ENCODE results near the gene SKIC8. TPM values are rescaled to one million over a fixed set of nuclear protein-coding genes. Genes with fewer than 3 reads are reported as not detected.
A peak's percentile ranks its signal among the peaks of the same experiment; 100 is the strongest.

The SKIC8 gene
- polyA plus RNA-seq, 4 donors: 45.9 to 68.0 (median 58.6) TPM

DNA sequence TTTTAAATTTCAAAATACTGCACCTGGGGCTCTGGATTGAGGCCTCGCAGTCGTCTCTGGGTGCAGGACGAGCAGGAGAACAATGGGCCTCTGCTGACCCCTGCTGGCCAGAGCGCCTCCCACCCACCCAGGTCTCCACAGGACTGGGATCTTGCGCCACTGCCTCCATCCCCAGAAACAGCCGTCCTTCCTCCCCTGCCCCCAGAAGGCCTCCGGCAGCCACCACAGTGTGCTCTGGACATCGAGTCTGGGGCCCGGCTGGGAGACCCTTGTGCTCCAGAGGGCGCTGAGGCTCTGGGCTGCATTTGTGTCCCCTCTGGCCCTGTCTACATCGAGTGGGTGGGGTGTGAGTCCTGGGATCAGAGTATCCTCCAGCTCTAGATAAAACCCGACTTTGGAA lies 58.4 kb downstream of the SKIC8 start:
- no peaks in the 10 kb centered on the region for H3K9me3 ChIP-seq (ENCODE audit: control insufficient read depth in 2 of 2, insufficient read depth in 1 of 2, low read depth in 1 of 2, low read length in 1 of 2)
- H3K27ac ChIP-seq (ENCODE audit: low read depth in 1 of 3, low read length in 2 of 3): no peak overlapping the region
- no peak overlapping the region for H3K4me3 ChIP-seq (ENCODE audit: low read depth in 1 of 3, low read length in 3 of 3)
- WGBS, 3 donors: 5 to 12% (median 7%) methylated on average over 12 of the region's 12 CpGs
- FAIRE-seq (no peak), DNase-seq (peak; percentile 81 to 86)
- peaks cover 3 to 30% (median 3%) of the 10 kb centered on the region in 3 donors for H3K4me1 ChIP-seq (ENCODE audit: control insufficient read depth in 3 of 3, insufficient read depth in 2 of 3, low read depth in 1 of 3, low read length in 2 of 3)
- no peaks in the 10 kb centered on the region for H3K36me3 ChIP-seq (ENCODE audit: control insufficient read depth in 3 of 3, insufficient read depth in 2 of 3, low read depth in 1 of 3, low read length in 3 of 3)
- no peaks in the 10 kb centered on the region for H3K27me3 ChIP-seq (ENCODE audit: control insufficient read depth in 3 of 3, insufficient read depth in 3 of 3, low read length in 3 of 3)

DNA sequence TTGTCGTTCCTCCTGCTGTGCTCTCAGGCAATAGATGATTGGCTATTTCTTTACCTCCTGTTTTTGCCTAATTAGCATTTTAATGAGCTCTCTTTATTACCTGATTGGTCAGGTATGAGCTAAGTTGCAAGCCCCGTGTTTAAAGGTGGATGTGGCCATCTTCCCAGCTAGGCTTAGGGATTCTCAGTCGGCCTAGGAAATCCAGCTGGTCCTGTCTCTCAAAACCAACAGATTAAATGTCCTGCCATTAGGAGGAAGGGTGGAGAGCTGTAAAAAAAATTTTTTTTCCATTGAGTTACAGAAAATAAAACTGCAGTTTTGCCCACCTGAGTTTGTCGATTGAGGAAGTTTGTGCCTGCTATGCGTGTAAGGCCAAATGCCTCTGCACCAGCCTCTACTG lies 59.6 kb downstream of the SKIC8 start:
- no peaks in the 10 kb centered on the region for H3K9me3 ChIP-seq (ENCODE audit: control insufficient read depth in 2 of 2, insufficient read depth in 1 of 2, low read depth in 1 of 2, low read length in 1 of 2)
- H3K27me3 ChIP-seq (ENCODE audit: control insufficient read depth in 3 of 3, insufficient read depth in 3 of 3, low read length in 3 of 3): no peaks in the 10 kb centered on the region
- 76 to 86% (median 84%) methylated on average over 5 of the region's 5 CpGs for WGBS, 3 donors
- H3K4me3 ChIP-seq (ENCODE audit: low read depth in 1 of 3, low read length in 3 of 3): no peak overlapping the region
- DNase-seq: no peak
- peaks cover 3 to 30% (median 3%) of the 10 kb centered on the region in 3 donors for H3K4me1 ChIP-seq (ENCODE audit: control insufficient read depth in 3 of 3, insufficient read depth in 2 of 3, low read depth in 1 of 3, low read length in 2 of 3)
- no peak for FAIRE-seq
- no peak overlapping the region for H3K27ac ChIP-seq (ENCODE audit: low read depth in 1 of 3, low read length in 2 of 3)
- no peaks in the 10 kb centered on the region for H3K36me3 ChIP-seq (ENCODE audit: control insufficient read depth in 3 of 3, insufficient read depth in 2 of 3, low read depth in 1 of 3, low read length in 3 of 3)

DNA sequence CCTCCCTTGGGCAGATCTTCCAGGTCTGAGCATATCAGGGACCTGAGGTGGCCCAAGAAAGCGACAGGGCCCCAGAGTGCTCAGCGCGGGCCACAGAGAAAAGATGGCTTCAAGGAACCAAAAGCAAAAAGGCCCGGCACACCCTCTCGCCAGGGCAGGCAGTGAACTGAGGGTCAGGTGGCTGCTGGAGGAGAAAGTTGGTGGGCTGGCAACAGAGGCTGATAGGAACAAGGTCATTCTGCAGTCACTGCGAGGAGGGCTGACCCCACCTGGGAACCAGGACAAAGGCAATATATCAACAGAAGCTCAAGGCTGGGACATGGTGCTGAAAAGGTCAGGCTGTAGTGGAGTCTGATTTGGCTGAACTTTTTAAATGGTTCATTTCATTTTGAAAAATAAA lies 62.3 kb downstream of the SKIC8 start:
- 73 to 89% (median 78%) methylated on average over 6 of the region's 6 CpGs for WGBS, 3 donors
- FAIRE-seq: no peak
- no peaks in the 10 kb centered on the region for H3K9me3 ChIP-seq (ENCODE audit: control insufficient read depth in 2 of 2, insufficient read depth in 1 of 2, low read depth in 1 of 2, low read length in 1 of 2)

DNA sequence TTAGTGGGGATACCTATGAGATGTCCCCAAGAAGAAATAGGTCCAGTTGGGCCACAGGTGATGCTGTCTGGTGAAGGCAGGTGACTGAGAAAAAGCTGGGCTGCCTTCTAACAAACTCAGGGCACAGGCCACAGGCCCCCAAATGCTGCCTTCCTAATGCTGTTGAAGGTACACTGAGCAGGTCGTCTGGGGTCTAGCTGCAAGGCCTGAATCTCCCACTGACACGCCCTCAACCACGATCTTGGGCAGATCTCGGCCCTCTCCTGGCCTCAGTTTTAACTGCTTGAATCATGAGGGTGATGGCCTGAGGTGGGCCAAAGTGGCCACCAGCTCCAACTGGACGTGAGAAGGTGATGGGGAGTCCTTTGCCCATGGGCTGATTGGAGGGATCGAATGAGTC lies 62.9 kb downstream of the SKIC8 start:
- Histone ChIP-seq H3K4me3 (ENCODE audit: low read depth in 1 of 3, low read length in 3 of 3) (no peak overlapping the region), H3K27ac (ENCODE audit: low read depth in 1 of 3, low read length in 2 of 3) (no peak overlapping the region), H3K27me3 (ENCODE audit: control insufficient read depth in 3 of 3, insufficient read depth in 3 of 3, low read length in 3 of 3) (no peaks in the 10 kb centered on the region), H3K36me3 (ENCODE audit: control insufficient read depth in 3 of 3, insufficient read depth in 2 of 3, low read depth in 1 of 3, low read length in 3 of 3) (no peaks in the 10 kb centered on the region), H3K9me3 (ENCODE audit: control insufficient read depth in 2 of 2, insufficient read depth in 1 of 2, low read depth in 1 of 2, low read length in 1 of 2) (no peaks in the 10 kb centered on the region), H3K4me1 (ENCODE audit: control insufficient read depth in 3 of 3, insufficient read depth in 2 of 3, low read depth in 1 of 3, low read length in 2 of 3) (no peaks in the 10 kb centered on the region)
- DNase-seq (no peak), FAIRE-seq (no peak)
- 89 to 90% (median 89%) methylated on average over 6 of the region's 6 CpGs for WGBS, 3 donors

More for the DNA sequence above, 62.3 kb downstream of the SKIC8 start:
- no peak overlapping the region for H3K27ac ChIP-seq (ENCODE audit: low read depth in 1 of 3, low read length in 2 of 3)
- no peaks in the 10 kb centered on the region for H3K27me3 ChIP-seq (ENCODE audit: control insufficient read depth in 3 of 3, insufficient read depth in 3 of 3, low read length in 3 of 3)
- no peak for DNase-seq
- no peak overlapping the region for H3K4me3 ChIP-seq (ENCODE audit: low read depth in 1 of 3, low read length in 3 of 3)
- H3K36me3 ChIP-seq (ENCODE audit: control insufficient read depth in 3 of 3, insufficient read depth in 2 of 3, low read depth in 1 of 3, low read length in 3 of 3): no peaks in the 10 kb centered on the region
- peaks cover 0 to 4% (median 0%) of the 10 kb centered on the region in 3 donors for H3K4me1 ChIP-seq (ENCODE audit: control insufficient read depth in 3 of 3, insufficient read depth in 2 of 3, low read depth in 1 of 3, low read length in 2 of 3)

DNA sequence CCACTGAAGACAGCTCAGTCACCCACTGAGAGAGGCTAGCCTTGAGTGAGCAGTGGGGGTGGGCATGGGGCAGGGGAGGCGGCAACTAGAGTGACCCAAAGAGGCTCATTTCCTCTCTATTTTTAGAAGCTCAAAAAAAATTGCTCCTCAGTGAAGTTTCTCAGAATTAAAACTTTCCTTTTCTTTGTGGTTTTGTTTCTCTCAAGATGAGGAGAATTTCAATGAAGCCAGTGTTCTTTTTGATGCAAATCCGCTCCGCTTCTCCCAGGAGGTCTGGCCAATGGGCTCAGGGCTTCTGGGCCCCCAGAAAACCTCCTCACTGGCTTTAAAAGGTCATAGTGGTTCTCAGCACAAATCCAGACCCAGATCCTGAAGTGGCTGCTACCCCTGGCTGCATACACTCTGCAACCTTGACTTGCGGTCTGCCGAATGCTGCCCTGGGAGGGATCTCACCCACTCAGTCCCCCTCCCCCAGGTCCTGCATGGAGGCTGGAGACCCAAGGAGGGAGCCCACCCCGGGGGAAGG lies 64.8 kb downstream of the SKIC8 start, which contains the start of gene ACSBG1:
Gene ACSBG1 (minus strand): TSS at position 51 of the 526 bp plus-strand sequence. CDS start 64 bp downstream, outside the sequence.
- WGBS, 3 donors: 63 to 85% (median 70%) methylated on average over 6 of the region's 6 CpGs
- H3K27me3 ChIP-seq (ENCODE audit: control insufficient read depth in 3 of 3, insufficient read depth in 3 of 3, low read length in 3 of 3): no peaks in the 10 kb centered on the region
- no peak for DNase-seq
- H3K27ac ChIP-seq (ENCODE audit: low read depth in 1 of 3, low read length in 2 of 3): no peak within 1 kb of the TSS
- no peaks in the 10 kb centered on the region for H3K9me3 ChIP-seq (ENCODE audit: control insufficient read depth in 2 of 2, insufficient read depth in 1 of 2, low read depth in 1 of 2, low read length in 1 of 2)
- FAIRE-seq: no peak
- no peaks in the 10 kb centered on the region for H3K4me1 ChIP-seq (ENCODE audit: control insufficient read depth in 3 of 3, insufficient read depth in 2 of 3, low read depth in 1 of 3, low read length in 2 of 3)
- H3K36me3 ChIP-seq (ENCODE audit: control insufficient read depth in 3 of 3, insufficient read depth in 2 of 3, low read depth in 1 of 3, low read length in 3 of 3): no peaks in the 10 kb centered on the region
- H3K4me3 ChIP-seq (ENCODE audit: low read depth in 1 of 3, low read length in 3 of 3): no peak within 1 kb of the TSS

DNA sequence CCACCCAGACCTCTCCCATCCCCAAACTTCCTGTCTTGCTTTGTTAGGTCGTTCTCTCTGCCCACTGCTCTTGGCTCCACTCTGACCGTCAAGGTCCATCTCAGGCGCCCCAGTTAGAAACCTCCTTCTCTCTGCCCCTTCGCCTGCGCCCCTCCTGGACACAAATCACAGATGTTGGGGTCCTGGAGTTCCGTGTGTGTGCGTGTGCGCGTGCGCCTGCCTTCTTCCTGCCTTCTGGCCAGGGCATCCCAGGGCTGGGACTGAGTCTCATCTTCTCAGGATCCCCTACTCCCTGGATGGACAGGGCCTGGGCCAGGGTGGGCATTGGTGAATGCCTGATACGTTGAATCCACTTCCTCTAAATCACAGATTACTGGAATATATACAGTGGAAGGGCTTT lies 65.9 kb downstream of the SKIC8 start:
- Histone ChIP-seq H3K4me1 (ENCODE audit: control insufficient read depth in 3 of 3, insufficient read depth in 2 of 3, low read depth in 1 of 3, low read length in 2 of 3) (no peaks in the 10 kb centered on the region), H3K27ac (ENCODE audit: low read depth in 1 of 3, low read length in 2 of 3) (no peak overlapping the region), H3K9me3 (ENCODE audit: control insufficient read depth in 2 of 2, insufficient read depth in 1 of 2, low read depth in 1 of 2, low read length in 1 of 2) (no peaks in the 10 kb centered on the region), H3K36me3 (ENCODE audit: control insufficient read depth in 3 of 3, insufficient read depth in 2 of 3, low read depth in 1 of 3, low read length in 3 of 3) (no peaks in the 10 kb centered on the region), H3K4me3 (ENCODE audit: low read depth in 1 of 3, low read length in 3 of 3) (no peak overlapping the region), H3K27me3 (ENCODE audit: control insufficient read depth in 3 of 3, insufficient read depth in 3 of 3, low read length in 3 of 3) (no peaks in the 10 kb centered on the region)
- 76 to 78% (median 78%) methylated on average over 11 of the region's 11 CpGs for WGBS, 3 donors
- FAIRE-seq: no peak
- no peak for DNase-seq

Other genes with a start within 250 kb of the SKIC8 start
- gene TBC1D2B, start 221.9 kb downstream of the SKIC8 start, polyA plus RNA-seq: 10 to 100 TPM in 2 of 4 donors, 1 to 10 TPM in 2; 7.6 to 44.4 (median 11.9) TPM
- gene SH2D7, start 207.0 kb downstream of the SKIC8 start, polyA plus RNA-seq: 1 to 10 TPM; 1.7 to 3.8 (median 2.7) TPM
- 100 to 1,000 TPM in 1 of 4 donors, 10 to 100 TPM in 3; 12.7 to 143 (median 52.5) TPM for gene CIB2, start 168.2 kb downstream of the SKIC8 start, polyA plus RNA-seq
- 10 to 100 TPM; 85.9 to 97.5 (median 92.8) TPM for gene IDH3A, start 150.2 kb downstream of the SKIC8 start, polyA plus RNA-seq
- under 1 TPM; 0.54 to 0.67 (median 0.55) TPM for gene ACSBG1, start 65.0 kb downstream of the SKIC8 start, polyA plus RNA-seq
- 10 to 100 TPM; 10.7 to 24.3 (median 15.0) TPM for gene DNAJA4, start 35.0 kb downstream of the SKIC8 start, polyA plus RNA-seq
- gene CRABP1, start 40.7 kb upstream of the SKIC8 start, polyA plus RNA-seq: 10 to 100 TPM in 2 of 4 donors, not detected in 2; 10.4 to 16.0 TPM
- 10 to 100 TPM; 12.4 to 63.6 (median 15.3) TPM for gene IREB2, start 138.6 kb upstream of the SKIC8 start, polyA plus RNA-seq
- 10 to 100 TPM in 2 of 4 donors, 1 to 10 TPM in 2; 6.8 to 12.4 (median 9.8) TPM for gene HYKK, start 208.0 kb upstream of the SKIC8 start, polyA plus RNA-seq
- 100 to 1,000 TPM; 221 to 348 (median 300) TPM for gene PSMA4, start 240.8 kb upstream of the SKIC8 start, polyA plus RNA-seq